A549 (cell line): ENCODE results near the gene ENO4. TPM values are rescaled to one million over a fixed set of nuclear protein-coding genes. Genes with fewer than 3 reads are reported as not detected.

Experiments
- ATAC-seq, 2 experiments: fragments of 200-7000 bp in 1 of 2; fragments of >200 bp in 1 of 2; cut with Nextera tagmentation in 1 of 2; cut with Tn5 transposase in 1 of 2; 3 replicates each; pipeline versions ENCODE4 v1.8.0 to v1.9.1; 2018 to 2020; ENCODE audit warnings: mild to moderate bottlenecking in 1 of 2, moderate library complexity in 1 of 2
- CTCF ChIA-PET: fragments of 300-600 bp; sonication (Branson Sonifier 250); formaldehyde crosslinking; extraction: SDS; loops from one replicate; lab custom pipeline; 2021; ENCODE audit warnings: antibody characterized with exemption, inconsistent platforms; lab: Yijun Ruan, JAX
- POLR2A ChIA-PET: fragments of 350-600 bp; formaldehyde crosslinking; extraction: SDS; loops from one replicate; lab custom pipeline; 2021; ENCODE audit warnings: antibody characterized with exemption, inconsistent platforms; lab: Yijun Ruan, JAX
- DNase-seq, 2 experiments: peaks; one replicate each; pipeline versions ENCODE4 v3.0.0 to v3.0.0-alpha.2; 2011 to 2016; ENCODE audit warnings: low read depth in 1 of 2, low spot score in 1 of 2
- FAIRE-seq: peaks from 2 replicates; lab custom pipeline; 2011; peaks lifted over from hg19 to GRCh38; lab: Jason Lieb, UNC
- H3K27ac ChIP-seq, 2 experiments: fragments of >200 bp; sonication (Bioruptor Twin); formaldehyde crosslinking; 3 replicates each; pipeline ENCODE4 v1.5.1; 2016 to 2017
- H3K4me1 ChIP-seq: fragments of >200 bp; sonication (Bioruptor Twin); formaldehyde crosslinking; 3 replicates; pipeline ENCODE4 v1.6.1; 2016
- H3K4me2 ChIP-seq: fragments of >200 bp; sonication (Bioruptor Twin); formaldehyde crosslinking; 3 replicates; pipeline ENCODE4 v1.6.1; 2016
- H3K4me3 ChIP-seq: fragments of >200 bp; sonication (Bioruptor Twin); formaldehyde crosslinking; 3 replicates; pipeline ENCODE4 v1.5.1; 2016
- H3K9me3 ChIP-seq: fragments of >200 bp; sonication (Bioruptor Twin); formaldehyde crosslinking; 3 replicates; pipeline ENCODE4 v1.6.1; 2016
- BCL3 ChIP-seq: fragments of >200 bp; sonication (Bioruptor Twin); formaldehyde crosslinking; IDR thresholded peaks from 3 replicates; pipeline ENCODE4 v1.6.1; 2016
- BHLHE40 ChIP-seq: IDR thresholded peaks from 2 replicates; pipeline ENCODE4 v1.6.1; 2012; ENCODE audit warnings: low read depth, low read length, inconsistent platforms
- CBX2 ChIP-seq: fragments of 200-600 bp; sonication (generic); IDR thresholded peaks from 2 replicates; pipeline ENCODE4 v1.6.1; 2016; ENCODE audit warnings: low read depth, mild to moderate bottlenecking, borderline replicate concordance
- CEBPB ChIP-seq, 2 experiments: fragments of >200 bp in 1 of 2; sonication (Bioruptor Twin) in 1 of 2; formaldehyde crosslinking in 1 of 2; IDR thresholded peaks; 2 replicates each; pipeline ENCODE4 v1.6.1; 2012 to 2016
- CHD2 ChIP-seq: fragments of 150-350 bp; IDR thresholded peaks from 2 replicates; pipeline ENCODE4 v1.6.1; 2014; ENCODE audit warnings: low read length; ENCODE audit not compliant: partially characterized antibody
- CTCF ChIP-seq: fragments of >200 bp; sonication (Bioruptor Twin); formaldehyde crosslinking; IDR thresholded peaks from 3 replicates; pipeline ENCODE4 v1.5.1; 2016
- FOSL2 ChIP-seq, 2 experiments: fragments of 450-650 bp in 1 of 2; fragments of >200 bp in 1 of 2; sonication (Bioruptor Twin) in 1 of 2; formaldehyde crosslinking; IDR thresholded peaks; 2 replicates each; pipeline versions ENCODE4 v1.5.0 to v1.6.1; 2016 to 2020; ENCODE audit warnings: mild to moderate bottlenecking in 1 of 2, moderate library complexity in 1 of 2
- GATA3 ChIP-seq: IDR thresholded peaks from 2 replicates; pipeline ENCODE4 v1.6.1; 2012; ENCODE audit warnings: borderline replicate concordance
- HOXB13 ChIP-seq: fragments of 250-450 bp; sonication (Bioruptor Pico); IDR thresholded peaks from 2 replicates; pipeline ENCODE4 v1.5.0; 2020; ENCODE audit warnings: low read depth, mild to moderate bottlenecking, moderate library complexity
- KDM1A ChIP-seq: fragments of 200-600 bp; sonication (generic); IDR thresholded peaks from 2 replicates; pipeline ENCODE4 v1.6.1; 2016; ENCODE audit warnings: low read depth, mild to moderate bottlenecking
- MYC ChIP-seq: IDR thresholded peaks from 2 replicates; pipeline ENCODE4 v1.6.1; 2012; ENCODE audit warnings: mild to moderate bottlenecking, inconsistent platforms, low read length, improper control_type of control experiment, borderline replicate concordance
- POLR2A ChIP-seq: IDR thresholded peaks from 2 replicates; pipeline ENCODE4 v1.6.1; 2012; ENCODE audit warnings: mild to moderate bottlenecking, low read length
- RFX5 ChIP-seq: fragments of 450-650 bp; IDR thresholded peaks from 2 replicates; pipeline ENCODE4 v1.7.1; 2014; ENCODE audit warnings: antibody characterized with exemption, mild to moderate bottlenecking, moderate library complexity
- SMC3 ChIP-seq: fragments of >200 bp; sonication (Bioruptor Twin); formaldehyde crosslinking; IDR thresholded peaks from 3 replicates; pipeline ENCODE4 v1.6.1; 2018; ENCODE audit warnings: inconsistent platforms
- SREBF2 ChIP-seq: fragments of 450-650 bp; IDR thresholded peaks from 2 replicates; pipeline ENCODE4 v1.6.1; 2014; ENCODE audit warnings: mild to moderate bottlenecking, moderate library complexity
- TP53 ChIP-seq: fragments of 250-450 bp; sonication (Bioruptor Pico); IDR thresholded peaks from 2 replicates; pipeline ENCODE4 v1.5.0; 2021; ENCODE audit warnings: mild to moderate bottlenecking, moderate library complexity
- USF2 ChIP-seq: fragments of 450-650 bp; IDR thresholded peaks from 2 replicates; pipeline ENCODE4 v1.6.1; 2014; ENCODE audit warnings: antibody characterized with exemption
- WGBS: methylation state at CpG from one replicate; pipeline ENCODE4 v1.1.6; 2017; ENCODE audit errors: missing lambda C conversion rate; 5-methylcytosine and 5-hydroxymethylcytosine counted together
- polyA plus RNA-seq, 4 experiments: library from polyadenylated mRNA; depleted of rRNA in 3 of 4; stranded (reverse); fragments of >200 nt; fragmentation: RNase III in 1 of 4; extraction: RNeasy Plus Mini Kit Qiagen cat#74134 plus additional on column Dnase treatment in 1 of 4; gene quantifications; 2 replicates in 3 of 4; 3 replicates in 1 of 4; pipeline ENCODE4 v1.2.3, GENCODE V29; 2011 to 2017
- TF ChIP-seq, protein P1 (sequence below): fragments of 200-600 bp; sonication (generic); IDR thresholded peaks from 2 replicates; pipeline ENCODE4 v1.6.1; 2016; ENCODE audit warnings: antibody characterized with exemption, mild to moderate bottlenecking, moderate library complexity
- TF ChIP-seq, protein P2 (sequence below): IDR thresholded peaks from 2 replicates; pipeline ENCODE4 v1.6.1; 2012

The ENO4 gene
- polyA plus RNA-seq, 2 of the 4 experiments (the other 2 are of a cell fraction) = 0.39 to 0.47 TPM

GRCh38 chr10:116913695-116914094, 64.4 kb downstream of the ENO4 start:
- CTCF ChIA-PET = interaction anchor here (1.3 to 1.7 kb wide), 2 partner anchors 12 kb away, joined by 3 read pairs; no protein-coding TSS in a partner anchor

More at GRCh38 chr10:116913695-116914094, 64.4 kb downstream of the ENO4 start:
- WGBS = 97% methylated on average over 1 of the region's 1 CpG
- TF ChIP-seq SREBF2 (no peak), BHLHE40 (no peak), CEBPB (IDR thresholded peaks at IDR 0.05) (no peak), USF2 (no peak), SMC3 (no peak), CBX2 (no peak), HOXB13 (no peak), MYC (no peak), KDM1A (no peak), RFX5 (no peak), POLR2A (no peak), BCL3 (no peak), CTCF (no peak), FOSL2 (IDR thresholded peaks at IDR 0.05) (no peak), FOSL2 (CRISPR knock-in tag; IDR thresholded peaks at IDR 0.05) (no peak), CHD2 (no peak), GATA3 (no peak), TP53 (no peak)
- TF ChIP-seq, protein P1, sequence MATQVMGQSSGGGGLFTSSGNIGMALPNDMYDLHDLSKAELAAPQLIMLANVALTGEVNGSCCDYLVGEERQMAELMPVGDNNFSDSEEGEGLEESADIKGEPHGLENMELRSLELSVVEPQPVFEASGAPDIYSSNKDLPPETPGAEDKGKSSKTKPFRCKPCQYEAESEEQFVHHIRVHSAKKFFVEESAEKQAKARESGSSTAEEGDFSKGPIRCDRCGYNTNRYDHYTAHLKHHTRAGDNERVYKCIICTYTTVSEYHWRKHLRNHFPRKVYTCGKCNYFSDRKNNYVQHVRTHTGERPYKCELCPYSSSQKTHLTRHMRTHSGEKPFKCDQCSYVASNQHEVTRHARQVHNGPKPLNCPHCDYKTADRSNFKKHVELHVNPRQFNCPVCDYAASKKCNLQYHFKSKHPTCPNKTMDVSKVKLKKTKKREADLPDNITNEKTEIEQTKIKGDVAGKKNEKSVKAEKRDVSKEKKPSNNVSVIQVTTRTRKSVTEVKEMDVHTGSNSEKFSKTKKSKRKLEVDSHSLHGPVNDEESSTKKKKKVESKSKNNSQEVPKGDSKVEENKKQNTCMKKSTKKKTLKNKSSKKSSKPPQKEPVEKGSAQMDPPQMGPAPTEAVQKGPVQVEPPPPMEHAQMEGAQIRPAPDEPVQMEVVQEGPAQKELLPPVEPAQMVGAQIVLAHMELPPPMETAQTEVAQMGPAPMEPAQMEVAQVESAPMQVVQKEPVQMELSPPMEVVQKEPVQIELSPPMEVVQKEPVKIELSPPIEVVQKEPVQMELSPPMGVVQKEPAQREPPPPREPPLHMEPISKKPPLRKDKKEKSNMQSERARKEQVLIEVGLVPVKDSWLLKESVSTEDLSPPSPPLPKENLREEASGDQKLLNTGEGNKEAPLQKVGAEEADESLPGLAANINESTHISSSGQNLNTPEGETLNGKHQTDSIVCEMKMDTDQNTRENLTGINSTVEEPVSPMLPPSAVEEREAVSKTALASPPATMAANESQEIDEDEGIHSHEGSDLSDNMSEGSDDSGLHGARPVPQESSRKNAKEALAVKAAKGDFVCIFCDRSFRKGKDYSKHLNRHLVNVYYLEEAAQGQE = no peak
- TF ChIP-seq, protein P2, sequence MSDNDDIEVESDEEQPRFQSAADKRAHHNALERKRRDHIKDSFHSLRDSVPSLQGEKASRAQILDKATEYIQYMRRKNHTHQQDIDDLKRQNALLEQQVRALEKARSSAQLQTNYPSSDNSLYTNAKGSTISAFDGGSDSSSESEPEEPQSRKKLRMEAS = no peak
- no peak for FAIRE-seq
- no peaks in the 10 kb centered on the region for H3K4me1 ChIP-seq
- no peak for ATAC-seq
- H3K9me3 ChIP-seq = no peaks in the 10 kb centered on the region
- no peak overlapping the region for H3K4me3 ChIP-seq
- DNase-seq = no peak
- no peak overlapping the region for H3K4me2 ChIP-seq
- POLR2A ChIA-PET = no interaction called here
- no peak overlapping the region for H3K27ac ChIP-seq
